C4-2B (cell line): Measurements from ENCODE around the gene NBAS.

Source experiments
- H3K27ac ChIP-seq: fragments of 450-650 bp; 2 replicates; pipeline ENCODE4 v1.5.1; 2017
- CTCF ChIP-seq: fragments of 450-650 bp; conservative IDR thresholded peaks from 2 replicates; pipeline ENCODE4 v1.5.1; 2017; ENCODE audit warnings: mild to moderate bottlenecking
- ZFX ChIP-seq: fragments of 450-650 bp; IDR thresholded peaks from 2 replicates; pipeline ENCODE4 v1.6.1; 2017

Gene NBAS

GRCh38 chr2:15354596-15355366 is 206.4 kb downstream of the NBAS start:
- no peak for TF ChIP-seq CTCF
- TF ChIP-seq ZFX = no peak
- no peak overlapping the region for H3K27ac ChIP-seq

DNA sequence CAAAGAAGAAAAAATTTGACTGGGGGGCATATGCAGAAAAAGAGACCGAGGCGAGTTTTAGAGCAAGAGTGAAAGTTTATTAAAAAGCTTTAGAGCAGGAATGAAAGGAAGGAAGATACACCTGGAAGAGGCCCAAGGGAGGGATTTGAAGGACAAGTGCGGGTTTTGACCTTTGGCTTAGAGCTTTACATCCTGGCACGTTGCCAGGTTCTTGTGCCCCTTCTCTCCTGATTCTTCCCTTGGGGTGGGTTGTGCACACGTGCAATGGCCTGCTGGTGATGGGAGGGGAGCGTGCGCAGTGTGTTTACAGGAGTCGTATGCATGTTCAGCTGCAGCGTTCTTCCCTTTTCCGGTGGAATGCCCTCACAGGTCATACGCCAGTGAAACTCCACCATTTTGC is 208.8 kb downstream of the NBAS start:
- TF ChIP-seq ZFX (no peak), CTCF (no peak)
- no peak overlapping the region for H3K27ac ChIP-seq

DNA sequence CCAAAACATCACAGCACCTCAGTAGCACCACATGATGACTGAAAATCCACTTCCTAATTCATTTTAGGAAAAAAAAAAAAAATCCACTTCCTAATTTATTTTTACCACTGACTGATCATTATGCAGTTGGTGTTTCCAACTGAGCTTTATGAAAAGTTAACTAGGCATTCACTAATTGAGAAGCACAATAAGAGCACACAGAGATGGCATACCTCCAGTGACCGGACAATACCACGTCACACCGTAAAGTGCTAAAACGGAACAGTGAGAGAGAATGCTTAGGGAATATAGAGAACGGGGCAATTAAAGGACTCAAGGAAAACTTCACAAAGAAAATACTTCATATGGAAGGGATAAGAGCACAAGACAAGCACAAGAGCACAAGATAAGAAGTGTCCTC is 212.5 kb downstream of the NBAS start:
- H3K27ac ChIP-seq = no peak overlapping the region
- no peak for TF ChIP-seq ZFX
- TF ChIP-seq CTCF = no peak

DNA sequence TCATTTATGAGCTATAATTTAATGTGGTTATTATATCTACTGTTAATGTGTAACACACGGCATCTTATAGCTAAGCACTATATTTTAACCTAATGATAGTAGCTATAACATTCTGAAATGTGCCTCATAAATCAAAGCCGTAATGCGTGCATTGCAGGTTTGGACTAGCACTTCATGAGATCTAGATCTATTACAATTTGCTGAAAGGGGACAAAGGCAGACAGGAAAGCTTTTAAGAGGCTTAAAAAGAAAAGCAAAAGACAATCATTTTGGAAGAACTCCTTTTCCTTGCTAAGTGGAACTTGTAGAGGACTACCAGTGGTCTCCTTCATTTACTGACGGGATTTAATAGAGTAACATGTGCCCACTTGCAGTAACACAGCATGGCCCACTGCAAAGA is 213.1 kb downstream of the NBAS start:
- TF ChIP-seq ZFX (no peak), CTCF (no peak)
- no peak overlapping the region for H3K27ac ChIP-seq

DNA sequence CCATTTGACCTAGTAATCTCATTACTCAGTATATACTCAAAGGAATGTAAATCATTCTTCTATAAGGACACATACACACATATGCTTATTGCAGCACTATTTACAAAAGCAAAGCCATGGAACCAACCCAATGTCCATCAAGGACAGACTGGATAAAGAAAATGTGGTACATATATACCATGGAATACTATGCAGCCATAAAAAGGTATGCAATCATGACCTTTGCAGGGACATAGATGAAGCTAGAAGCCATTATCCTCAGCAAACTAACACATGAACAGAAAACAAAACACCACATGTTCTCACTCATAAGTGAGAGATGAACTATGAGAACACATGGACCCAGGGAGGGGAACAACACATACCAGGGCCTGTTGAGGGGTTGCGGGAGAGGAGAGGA is 214.5 kb downstream of the NBAS start:
- TF ChIP-seq ZFX = no peak
- TF ChIP-seq CTCF = no peak
- no peak overlapping the region for H3K27ac ChIP-seq

- TF ChIP-seq ZFX (no peak), CTCF (no peak)
Observed at GRCh38 chr2:15337996-15338666, 223.0 kb downstream of the NBAS start.

GRCh38 chr2:15334644-15335326 is 226.3 kb downstream of the NBAS start:
- TF ChIP-seq CTCF = no peak
- no peak overlapping the region for H3K27ac ChIP-seq

More at GRCh38 chr2:15337996-15338666, 223.0 kb downstream of the NBAS start:
- no peak overlapping the region for H3K27ac ChIP-seq
